ENCODE data around the gene MAN2A2.
A peak's percentile ranks its signal among the peaks of the same experiment; 100 is the strongest.

MAN2A2 gene

GRCh38 chr15:90942354-90943120 is 39.4 kb downstream of the MAN2A2 start:
- no peak for DNase-seq (ENCODE audit: low spot score)

DNA sequence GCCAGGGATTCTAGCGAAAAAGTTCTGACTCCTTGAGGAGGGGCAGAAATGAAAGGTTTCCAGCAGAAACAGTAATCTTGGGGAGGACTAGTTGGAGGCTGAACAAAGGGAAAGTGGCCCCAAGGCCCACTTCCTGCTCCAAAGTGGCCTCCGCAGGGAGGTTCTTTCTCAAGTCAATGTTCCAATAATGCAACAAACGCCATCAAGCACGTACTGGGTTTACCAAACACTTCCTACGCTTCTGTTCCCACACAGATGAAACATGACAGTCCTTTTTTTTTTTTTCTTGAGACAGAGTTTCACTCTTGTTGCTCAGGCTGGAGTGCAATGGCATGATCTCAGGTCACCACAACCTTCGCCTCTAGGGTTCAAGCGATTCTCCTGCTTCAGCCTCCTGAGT is 42.0 kb downstream of the MAN2A2 start:
- no peak for DNase-seq (ENCODE audit: low spot score)

DNA sequence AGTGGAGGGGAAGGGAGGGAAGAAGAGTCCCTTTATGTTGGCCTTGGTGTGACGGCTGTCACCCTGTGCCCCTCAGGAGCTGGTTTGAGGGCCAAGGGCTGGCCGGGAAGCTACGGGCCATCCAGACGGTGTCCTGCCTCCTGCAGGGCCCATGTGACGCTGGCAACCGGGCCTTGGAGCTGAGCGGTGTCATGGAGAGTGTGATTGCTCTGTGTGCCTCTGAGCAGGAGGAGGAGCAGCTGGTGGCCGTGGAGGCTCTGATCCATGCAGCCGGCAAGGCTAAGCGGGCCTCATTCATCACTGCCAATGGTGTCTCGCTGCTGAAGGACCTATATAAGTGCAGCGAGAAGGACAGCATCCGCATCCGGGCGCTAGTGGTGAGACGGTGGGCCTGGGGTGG is 43.4 kb downstream of the MAN2A2 start:
- no peak for DNase-seq (ENCODE audit: low spot score)

DNA sequence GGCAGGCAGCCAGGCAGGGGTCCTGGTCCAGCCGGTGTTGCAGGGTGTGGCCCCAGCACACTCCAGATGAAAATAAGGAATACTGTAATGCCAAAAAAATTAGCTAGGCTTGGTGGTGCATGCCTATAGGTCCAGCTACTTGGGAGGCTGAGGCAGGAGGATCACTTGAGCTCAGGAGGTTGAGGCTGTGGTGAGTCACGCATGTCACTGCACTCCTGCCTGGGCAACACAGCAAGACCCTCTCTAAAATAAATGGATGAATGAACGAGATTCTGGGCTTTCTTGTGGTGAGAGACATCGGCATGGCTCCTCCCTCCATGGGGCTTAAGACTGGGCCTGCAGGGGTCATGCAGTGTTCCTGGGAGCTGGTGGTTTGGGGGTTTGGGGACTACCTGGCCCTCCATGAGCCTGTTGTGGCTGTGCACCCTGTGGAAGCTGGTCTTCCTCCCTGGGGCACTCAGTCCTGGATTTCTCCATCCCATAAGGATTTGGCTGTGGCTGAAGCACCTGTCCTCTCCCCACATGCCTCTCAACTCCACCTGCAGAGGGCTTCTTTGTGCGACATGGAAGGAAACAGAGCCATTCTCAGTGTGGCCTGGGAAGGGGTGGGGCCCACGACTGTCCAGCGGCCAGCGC is 44.0 kb downstream of the MAN2A2 start:
- DNase-seq (ENCODE audit: low spot score), result no peak

- DNase-seq (ENCODE audit: low spot score), result no peak
These were observed 44.7 kb downstream of the MAN2A2 start for GRCh38 chr15:90947577-90948357.

DNA sequence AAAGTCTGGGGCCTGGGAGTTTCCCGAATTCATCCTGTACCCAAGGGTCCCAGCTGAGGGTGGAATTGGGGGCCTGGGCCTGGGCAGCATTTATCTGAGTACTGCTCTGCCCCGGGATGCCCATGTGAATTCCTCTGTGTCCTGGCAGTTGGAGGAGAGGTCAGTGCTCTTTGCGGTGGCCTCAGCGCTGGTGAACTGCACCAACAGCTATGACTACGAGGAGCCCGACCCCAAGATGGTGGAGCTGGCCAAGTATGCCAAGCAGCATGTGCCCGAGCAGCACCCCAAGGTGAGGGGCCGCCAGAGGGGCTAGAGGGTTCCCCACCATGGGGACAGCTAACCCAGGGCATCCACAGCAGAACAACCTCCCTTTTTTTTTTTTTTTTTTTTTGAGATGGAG is 45.4 kb downstream of the MAN2A2 start:
- no peak for DNase-seq (ENCODE audit: low spot score)

DNA sequence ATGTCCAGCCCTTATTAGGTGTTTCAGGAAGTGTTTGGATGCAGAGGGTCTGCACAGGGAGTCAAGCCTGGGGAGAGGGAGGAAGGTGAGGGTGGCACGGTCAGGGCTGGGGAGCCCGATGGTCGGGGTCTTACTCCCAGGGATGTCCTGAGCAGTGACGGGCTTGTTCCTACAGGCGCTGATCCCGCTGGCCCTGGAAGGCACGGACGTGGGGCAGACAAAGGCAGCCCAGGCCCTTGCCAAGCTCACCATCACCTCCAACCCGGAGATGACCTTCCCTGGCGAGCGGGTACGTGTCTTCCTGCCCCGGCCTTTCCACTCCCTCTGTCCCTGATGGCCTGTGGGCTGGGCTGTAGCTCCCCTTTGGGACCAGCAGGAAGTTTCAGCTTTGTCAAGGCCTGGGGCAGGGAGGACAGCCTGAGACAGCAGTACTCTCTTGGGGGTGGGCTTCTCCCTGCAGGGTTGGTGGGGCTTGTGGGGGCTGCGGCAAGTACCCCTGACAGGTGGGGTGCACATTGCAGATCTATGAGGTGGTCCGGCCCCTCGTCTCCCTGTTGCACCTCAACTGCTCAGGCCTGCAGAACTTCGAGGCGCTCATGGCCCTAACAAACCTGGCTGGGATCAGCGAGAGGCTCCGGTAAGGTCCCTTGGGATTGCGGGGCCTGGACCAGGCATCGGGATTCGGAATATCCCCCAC is 47.0 kb downstream of the MAN2A2 start:
- DNase-seq (ENCODE audit: low spot score), result no peak

GRCh38 chr15:90950676-90951075 is 47.6 kb downstream of the MAN2A2 start:
- DNase-seq (ENCODE audit: low spot score), result no peak

GRCh38 chr15:90952901-90953677 is 50.0 kb downstream of the MAN2A2 start:
- DNase-seq (ENCODE audit: low spot score), result no peak

GRCh38 chr15:90953947-90954711 is 51.0 kb downstream of the MAN2A2 start:
- DNase-seq (ENCODE audit: low spot score), result no peak

GRCh38 chr15:90954712-90955623 is 51.9 kb downstream of the MAN2A2 start, which contains the start of gene RCCD1:
Gene RCCD1 (plus strand): TSS chr15:90954884. CDS start chr15:90956735, 1,851 bp downstream.
- peak; percentile 93 for DNase-seq (ENCODE audit: low spot score)

- no peak for DNase-seq (ENCODE audit: low spot score)
These were observed 52.6 kb downstream of the MAN2A2 start for GRCh38 chr15:90955624-90956273.

- DNase-seq (ENCODE audit: low spot score), result peak; percentile 92
These were observed 53.4 kb downstream of the MAN2A2 start for GRCh38 chr15:90956274-90957030.

DNA sequence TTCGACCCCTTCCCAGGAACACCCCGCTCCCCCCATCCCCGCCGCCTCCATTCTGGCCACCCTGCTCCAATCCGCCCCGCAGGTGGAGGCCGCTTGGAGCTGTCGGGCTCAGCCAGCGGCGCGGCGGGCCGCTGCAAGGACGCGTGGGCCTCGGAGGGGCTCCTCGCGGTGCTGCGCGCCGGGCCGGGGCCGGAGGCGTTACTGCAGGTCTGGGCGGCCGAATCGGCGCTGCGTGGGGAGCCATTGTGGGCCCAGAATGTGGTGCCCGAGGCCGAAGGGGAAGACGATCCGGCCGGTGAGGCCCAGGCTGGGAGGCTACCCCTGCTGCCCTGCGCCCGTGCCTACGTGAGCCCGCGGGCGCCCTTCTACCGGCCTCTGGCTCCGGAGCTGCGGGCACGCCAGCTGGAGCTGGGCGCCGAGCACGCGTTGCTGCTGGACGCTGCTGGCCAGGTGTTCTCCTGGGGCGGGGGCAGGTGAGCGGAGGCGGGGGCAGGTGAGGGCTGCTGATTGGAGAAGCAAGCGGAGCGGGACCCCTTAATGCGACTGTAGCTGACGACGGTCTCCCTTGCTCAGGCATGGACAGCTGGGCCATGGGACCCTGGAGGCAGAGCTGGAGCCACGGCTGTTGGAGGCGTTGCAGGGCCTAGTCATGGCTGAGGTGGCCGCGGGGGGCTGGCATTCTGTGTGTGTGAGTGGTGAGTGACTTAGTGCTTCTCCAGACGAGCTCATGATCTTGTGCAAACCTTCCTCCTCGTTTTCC is 54.1 kb downstream of the MAN2A2 start:
- DNase-seq (ENCODE audit: low spot score), result peak; percentile 72

DNA sequence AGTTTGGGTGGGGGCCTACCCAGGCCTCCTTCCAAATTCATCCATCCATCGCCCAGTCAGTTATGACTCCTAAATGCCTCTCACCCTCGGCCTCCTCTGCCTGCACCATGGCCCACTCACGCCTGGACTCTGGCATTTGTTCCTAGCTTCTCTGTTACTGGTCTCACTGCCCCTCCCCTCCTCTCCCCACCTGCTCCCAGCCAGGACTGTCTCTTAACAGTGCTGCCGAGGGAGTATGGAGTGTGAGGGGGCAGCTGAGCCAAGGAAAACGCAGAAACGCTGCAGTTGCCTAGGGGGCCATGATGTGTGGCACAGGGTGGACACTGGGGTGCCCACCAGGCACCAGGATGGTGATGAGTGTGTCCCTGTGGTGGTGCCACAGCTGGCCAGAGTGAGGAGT is 54.7 kb downstream of the MAN2A2 start:
- DNase-seq (ENCODE audit: low spot score), result no peak

- DNase-seq (ENCODE audit: low spot score), result no peak
These were observed 56.0 kb downstream of the MAN2A2 start for GRCh38 chr15:90959028-90959595.

DNA sequence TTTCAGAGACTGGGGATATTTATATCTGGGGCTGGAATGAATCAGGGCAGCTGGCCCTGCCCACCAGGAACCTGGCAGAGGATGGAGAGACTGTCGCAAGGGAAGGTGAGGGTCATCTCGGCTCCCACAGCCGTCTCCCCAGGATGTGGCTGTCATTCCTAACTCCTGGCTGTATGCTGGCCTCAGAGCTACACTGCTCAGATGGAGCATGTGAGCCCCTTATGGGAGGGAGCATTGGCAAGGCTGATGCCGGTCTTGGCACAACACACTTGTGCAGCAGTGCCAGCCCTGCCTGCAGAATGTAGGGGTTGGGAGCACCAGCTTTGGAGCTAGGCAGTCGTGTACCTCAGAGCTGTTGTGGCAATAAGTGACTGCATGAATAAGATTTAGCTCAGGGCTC is 56.8 kb downstream of the MAN2A2 start:
- no peak for DNase-seq (ENCODE audit: low spot score)

All from ecto neural progenitor cell (in vitro differentiated cells).